ENCODE measurements around the gene ZBTB49. TPM values are rescaled to one million over a fixed set of nuclear protein-coding genes. Genes with fewer than 3 reads are reported as not detected.

The ZBTB49 gene
- total RNA-seq, 3 donors from 2014 or later (not counting 1 experiment from before 2014, with no cell fraction given): 19.3 to 36.5 (median 30.0) TPM

- peaks cover 3% of the 10 kb centered on the region in 2 donors for H3K4me1 Mint-ChIP-seq
- 81% methylated on average over 1 of the region's 4 CpGs for WGBS (ENCODE audit: insufficient coverage)
- no peaks in the 10 kb centered on the region for H3K9me3 Mint-ChIP-seq
- H3K27ac ChIP-seq (ENCODE audit: low read length): no peak overlapping the region
- no peak overlapping the region for H3K27ac Mint-ChIP-seq
- intact Hi-C loops (cut with micrococcal nuclease): no loop called here
- no peaks in the 10 kb centered on the region for H3K27me3 ChIP-seq (ENCODE audit: control insufficient read depth, insufficient read depth, low read length)
- no peaks in the 10 kb centered on the region for H3K36me3 ChIP-seq (ENCODE audit: control insufficient read depth, insufficient read depth, low read length)
- no peaks in the 10 kb centered on the region for H3K9me3 ChIP-seq (ENCODE audit: control insufficient read depth, insufficient read depth, low read length)
- no peaks in the 10 kb centered on the region for H3K27me3 Mint-ChIP-seq (ENCODE audit: low read depth in 2 of 2)
- H3K4me3 Mint-ChIP-seq: no peak overlapping the region
- DNase-seq (no peak), ATAC-seq (no peak)
- TF ChIP-seq CTCF (IDR thresholded peaks at IDR 0.05): no peak
- no peak overlapping the region for H3K4me3 ChIP-seq (ENCODE audit: low read length)
- H3K36me3 Mint-ChIP-seq: no peaks in the 10 kb centered on the region
- no peaks in the 10 kb centered on the region for H3K4me1 ChIP-seq (ENCODE audit: control insufficient read depth, insufficient read depth, low read length)
These were observed 38.8 kb downstream of the ZBTB49 start for GRCh38 chr4:4328840-4329239.

GRCh38 chr4:4329496-4329895 is 39.4 kb downstream of the ZBTB49 start:
- H3K27me3 Mint-ChIP-seq (ENCODE audit: low read depth in 2 of 2): no peaks in the 10 kb centered on the region
- no peaks in the 10 kb centered on the region for H3K36me3 Mint-ChIP-seq
- no peaks in the 10 kb centered on the region for H3K4me1 ChIP-seq (ENCODE audit: control insufficient read depth, insufficient read depth, low read length)
- no peak for TF ChIP-seq CTCF (IDR thresholded peaks at IDR 0.05)
- no peak overlapping the region for H3K27ac Mint-ChIP-seq
- peaks cover 0 to under 1% of the 10 kb centered on the region in 2 donors for H3K4me1 Mint-ChIP-seq
- H3K27ac ChIP-seq (ENCODE audit: low read length): no peak overlapping the region
- H3K4me3 ChIP-seq (ENCODE audit: low read length): no peak overlapping the region
- no peaks in the 10 kb centered on the region for H3K9me3 Mint-ChIP-seq
- ATAC-seq (no peak), DNase-seq (no peak)
- no peak overlapping the region for H3K4me3 Mint-ChIP-seq
- intact Hi-C loops (cut with micrococcal nuclease): no loop called here
- no peaks in the 10 kb centered on the region for H3K36me3 ChIP-seq (ENCODE audit: control insufficient read depth, insufficient read depth, low read length)
- no peaks in the 10 kb centered on the region for H3K27me3 ChIP-seq (ENCODE audit: control insufficient read depth, insufficient read depth, low read length)
- WGBS (ENCODE audit: insufficient coverage): 93% methylated on average over 9 of the region's 10 CpGs
- no peaks in the 10 kb centered on the region for H3K9me3 ChIP-seq (ENCODE audit: control insufficient read depth, insufficient read depth, low read length)

- Mint-ChIP-seq H3K27me3 (ENCODE audit: low read depth in 2 of 2) (no peaks in the 10 kb centered on the region), H3K36me3 (no peaks in the 10 kb centered on the region), H3K4me3 (no peak overlapping the region), H3K27ac (no peak overlapping the region), H3K9me3 (no peaks in the 10 kb centered on the region), H3K4me1 (peaks cover 8 to 9% of the 10 kb centered on the region in 2 donors)
- Histone ChIP-seq H3K27me3 (ENCODE audit: control insufficient read depth, insufficient read depth, low read length) (no peaks in the 10 kb centered on the region), H3K9me3 (ENCODE audit: control insufficient read depth, insufficient read depth, low read length) (no peaks in the 10 kb centered on the region), H3K4me3 (ENCODE audit: low read length) (no peak overlapping the region), H3K4me1 (ENCODE audit: control insufficient read depth, insufficient read depth, low read length) (peaks cover 4% of the 10 kb centered on the region), H3K36me3 (ENCODE audit: control insufficient read depth, insufficient read depth, low read length) (no peaks in the 10 kb centered on the region), H3K27ac (ENCODE audit: low read length) (no peak overlapping the region)
- TF ChIP-seq CTCF (IDR thresholded peaks at IDR 0.05): no peak
- ATAC-seq: no peak
- 88% methylated on average over 5 of the region's 5 CpGs for WGBS (ENCODE audit: insufficient coverage)
- DNase-seq: no peak
- intact Hi-C loops (cut with micrococcal nuclease): no loop called here
These were observed 40.7 kb downstream of the ZBTB49 start for GRCh38 chr4:4330794-4331193.

- ATAC-seq: no peak
- H3K27ac Mint-ChIP-seq: no peak overlapping the region
These were observed 42.5 kb downstream of the ZBTB49 start for GRCh38 chr4:4332529-4332928.

More at GRCh38 chr4:4332529-4332928, 42.5 kb downstream of the ZBTB49 start:
- no peak overlapping the region for H3K4me3 ChIP-seq (ENCODE audit: low read length)
- intact Hi-C loops (cut with micrococcal nuclease): no loop called here
- 90% methylated on average over 3 of the region's 3 CpGs for WGBS (ENCODE audit: insufficient coverage)
- no peaks in the 10 kb centered on the region for H3K27me3 ChIP-seq (ENCODE audit: control insufficient read depth, insufficient read depth, low read length)
- no peaks in the 10 kb centered on the region for H3K36me3 ChIP-seq (ENCODE audit: control insufficient read depth, insufficient read depth, low read length)
- H3K4me1 Mint-ChIP-seq: peaks cover 8 to 9% of the 10 kb centered on the region in 2 donors
- H3K27me3 Mint-ChIP-seq (ENCODE audit: low read depth in 2 of 2): no peaks in the 10 kb centered on the region
- H3K4me1 ChIP-seq (ENCODE audit: control insufficient read depth, insufficient read depth, low read length): peaks cover 4% of the 10 kb centered on the region
- no peak overlapping the region for H3K27ac ChIP-seq (ENCODE audit: low read length)
- no peaks in the 10 kb centered on the region for H3K36me3 Mint-ChIP-seq
- H3K4me3 Mint-ChIP-seq: no peak overlapping the region
- no peak for TF ChIP-seq CTCF (IDR thresholded peaks at IDR 0.05)
- no peak for DNase-seq
- H3K9me3 ChIP-seq (ENCODE audit: control insufficient read depth, insufficient read depth, low read length): no peaks in the 10 kb centered on the region
- no peaks in the 10 kb centered on the region for H3K9me3 Mint-ChIP-seq

Data from natural killer cell (primary cell).